ENCODE data around the gene STK33.
A peak's percentile ranks its signal among the peaks of the same experiment; 100 is the strongest.

The STK33 gene

GRCh38 chr11:8356721-8357504, 237.1 kb downstream of the STK33 start:
- H3K9ac ChIP-seq (ENCODE audit: insufficient read length, low read depth): no peak overlapping the region
- peaks cover 2% of the 10 kb centered on the region for H3K27me3 ChIP-seq (ENCODE audit: insufficient read depth, insufficient read length)
- no peaks in the 10 kb centered on the region for H3K36me3 ChIP-seq (ENCODE audit: insufficient read depth, insufficient read length, low read length)
- H3K9me3 ChIP-seq (ENCODE audit: insufficient read depth, low read length): no peaks in the 10 kb centered on the region
- no peak for DNase-seq (ENCODE audit: low read depth, low spot score)
- TF ChIP-seq YY1 (IDR thresholded peaks at IDR 0.05; ENCODE audit: insufficient read depth, insufficient read length) (no peak), ZNF274 (IDR thresholded peaks at IDR 0.05; ENCODE audit: low read depth, low read length) (no peak), SUZ12 (IDR thresholded peaks at IDR 0.05; ENCODE audit: extremely low read depth, insufficient read depth, insufficient read length) (no peak)
- peaks cover 15% of the 10 kb centered on the region for H3K4me1 ChIP-seq (ENCODE audit: insufficient read depth, insufficient read length)
- H3K4me3 ChIP-seq (ENCODE audit: insufficient read length, low read depth): no peak overlapping the region

- Histone ChIP-seq H3K36me3 (ENCODE audit: insufficient read depth, insufficient read length, low read length) (no peaks in the 10 kb centered on the region), H3K4me1 (ENCODE audit: insufficient read depth, insufficient read length) (peaks cover 15% of the 10 kb centered on the region), H3K9me3 (ENCODE audit: insufficient read depth, low read length) (no peaks in the 10 kb centered on the region), H3K9ac (ENCODE audit: insufficient read length, low read depth) (no peak overlapping the region), H3K4me3 (ENCODE audit: insufficient read length, low read depth) (no peak overlapping the region), H3K27me3 (ENCODE audit: insufficient read depth, insufficient read length) (peaks cover 2% of the 10 kb centered on the region)
- no peak for DNase-seq (ENCODE audit: low read depth, low spot score)
- TF ChIP-seq ZNF274 (IDR thresholded peaks at IDR 0.05; ENCODE audit: low read depth, low read length): no peak
- TF ChIP-seq YY1 (IDR thresholded peaks at IDR 0.05; ENCODE audit: insufficient read depth, insufficient read length): no peak
- no peak for TF ChIP-seq SUZ12 (IDR thresholded peaks at IDR 0.05; ENCODE audit: extremely low read depth, insufficient read depth, insufficient read length)
Observed at GRCh38 chr11:8356216-8356615, 237.8 kb downstream of the STK33 start.

GRCh38 chr11:8355416-8355742, 238.6 kb downstream of the STK33 start:
- no peaks in the 10 kb centered on the region for H3K36me3 ChIP-seq (ENCODE audit: insufficient read depth, insufficient read length, low read length)
- DNase-seq (ENCODE audit: low read depth, low spot score): no peak
- TF ChIP-seq ZNF274 (IDR thresholded peaks at IDR 0.05; ENCODE audit: low read depth, low read length): no peak
- TF ChIP-seq SUZ12 (IDR thresholded peaks at IDR 0.05; ENCODE audit: extremely low read depth, insufficient read depth, insufficient read length): no peak
- TF ChIP-seq YY1 (IDR thresholded peaks at IDR 0.05; ENCODE audit: insufficient read depth, insufficient read length): no peak
- no peak overlapping the region for H3K9ac ChIP-seq (ENCODE audit: insufficient read length, low read depth)
- H3K4me3 ChIP-seq (ENCODE audit: insufficient read length, low read depth): no peak overlapping the region
- H3K9me3 ChIP-seq (ENCODE audit: insufficient read depth, low read length): no peaks in the 10 kb centered on the region
- H3K4me1 ChIP-seq (ENCODE audit: insufficient read depth, insufficient read length): peaks cover 15% of the 10 kb centered on the region
- H3K27me3 ChIP-seq (ENCODE audit: insufficient read depth, insufficient read length): peaks cover 2% of the 10 kb centered on the region

- H3K4me1 ChIP-seq (ENCODE audit: insufficient read depth, insufficient read length): peaks cover 15% of the 10 kb centered on the region
- peak overlapping the region; percentile 8 for H3K9ac ChIP-seq (ENCODE audit: insufficient read length, low read depth)
- H3K9me3 ChIP-seq (ENCODE audit: insufficient read depth, low read length): no peaks in the 10 kb centered on the region
- no peaks in the 10 kb centered on the region for H3K36me3 ChIP-seq (ENCODE audit: insufficient read depth, insufficient read length, low read length)
- H3K4me3 ChIP-seq (ENCODE audit: insufficient read length, low read depth): no peak overlapping the region
- no peak for TF ChIP-seq YY1 (IDR thresholded peaks at IDR 0.05; ENCODE audit: insufficient read depth, insufficient read length)
- TF ChIP-seq SUZ12 (IDR thresholded peaks at IDR 0.05; ENCODE audit: extremely low read depth, insufficient read depth, insufficient read length): no peak
- no peak for TF ChIP-seq ZNF274 (IDR thresholded peaks at IDR 0.05; ENCODE audit: low read depth, low read length)
- H3K27me3 ChIP-seq (ENCODE audit: insufficient read depth, insufficient read length): peaks cover 2% of the 10 kb centered on the region
- no peak for DNase-seq (ENCODE audit: low read depth, low spot score)
Observed at GRCh38 chr11:8354622-8355415, 239.2 kb downstream of the STK33 start.

GRCh38 chr11:8352876-8353505, 241.0 kb downstream of the STK33 start:
- Histone ChIP-seq H3K9ac (ENCODE audit: insufficient read length, low read depth) (no peak overlapping the region), H3K4me1 (ENCODE audit: insufficient read depth, insufficient read length) (peaks cover 15% of the 10 kb centered on the region), H3K9me3 (ENCODE audit: insufficient read depth, low read length) (no peaks in the 10 kb centered on the region), H3K36me3 (ENCODE audit: insufficient read depth, insufficient read length, low read length) (no peaks in the 10 kb centered on the region), H3K27me3 (ENCODE audit: insufficient read depth, insufficient read length) (peaks cover 2% of the 10 kb centered on the region), H3K4me3 (ENCODE audit: insufficient read length, low read depth) (no peak overlapping the region)
- TF ChIP-seq SUZ12 (IDR thresholded peaks at IDR 0.05; ENCODE audit: extremely low read depth, insufficient read depth, insufficient read length): no peak
- TF ChIP-seq ZNF274 (IDR thresholded peaks at IDR 0.05; ENCODE audit: low read depth, low read length): no peak
- TF ChIP-seq YY1 (IDR thresholded peaks at IDR 0.05; ENCODE audit: insufficient read depth, insufficient read length): no peak
- no peak for DNase-seq (ENCODE audit: low read depth, low spot score)

- DNase-seq (ENCODE audit: low read depth, low spot score): no peak
- Histone ChIP-seq H3K36me3 (ENCODE audit: insufficient read depth, insufficient read length, low read length) (no peaks in the 10 kb centered on the region), H3K9me3 (ENCODE audit: insufficient read depth, low read length) (no peaks in the 10 kb centered on the region), H3K27me3 (ENCODE audit: insufficient read depth, insufficient read length) (peaks cover 2% of the 10 kb centered on the region), H3K9ac (ENCODE audit: insufficient read length, low read depth) (no peak overlapping the region), H3K4me3 (ENCODE audit: insufficient read length, low read depth) (no peak overlapping the region), H3K4me1 (ENCODE audit: insufficient read depth, insufficient read length) (peaks cover 12% of the 10 kb centered on the region)
- TF ChIP-seq ZNF274 (IDR thresholded peaks at IDR 0.05; ENCODE audit: low read depth, low read length) (no peak), SUZ12 (IDR thresholded peaks at IDR 0.05; ENCODE audit: extremely low read depth, insufficient read depth, insufficient read length) (no peak), YY1 (IDR thresholded peaks at IDR 0.05; ENCODE audit: insufficient read depth, insufficient read length) (no peak)
Observed at GRCh38 chr11:8352103-8352875, 241.7 kb downstream of the STK33 start.

Measured in NT2/D1 (cell line).